GM19438 (cell line): Measurements from ENCODE around the gene CTDSP2.
"Not testable (repeated sequence)": the region's sequence is repeated elsewhere in the genome, so short reads cannot be mapped to it uniquely, and the experiment has no call there.

Source experiments
- ATAC-seq: cut with Tn5 transposase; IDR thresholded peaks from one replicate; pipeline ENCODE4 v1.9.1; 2021; ENCODE audit warnings: low read depth; ENCODE audit not compliant: unreplicated experiment

Gene CTDSP2

DNA sequence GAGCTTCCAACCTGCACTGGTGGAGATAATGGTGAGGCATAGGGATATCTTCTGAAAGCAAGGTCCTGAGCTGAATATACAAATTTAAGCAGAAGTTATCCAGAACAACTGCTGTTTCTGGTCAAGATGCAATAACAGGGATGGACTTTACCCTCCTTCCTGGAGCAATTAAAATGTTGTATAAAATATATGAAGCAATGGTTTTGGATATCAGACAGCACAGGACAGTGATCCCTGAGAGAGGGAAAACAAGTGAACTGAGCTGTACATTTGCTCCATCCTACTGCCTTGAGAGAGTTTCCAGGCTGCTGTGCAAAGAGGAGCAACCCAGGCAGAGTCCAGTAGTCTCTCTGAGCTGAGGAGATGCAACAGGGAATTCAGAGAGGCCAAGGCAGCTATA lies 36.0 kb upstream of the CTDSP2 start:
- no peak for ATAC-seq

DNA sequence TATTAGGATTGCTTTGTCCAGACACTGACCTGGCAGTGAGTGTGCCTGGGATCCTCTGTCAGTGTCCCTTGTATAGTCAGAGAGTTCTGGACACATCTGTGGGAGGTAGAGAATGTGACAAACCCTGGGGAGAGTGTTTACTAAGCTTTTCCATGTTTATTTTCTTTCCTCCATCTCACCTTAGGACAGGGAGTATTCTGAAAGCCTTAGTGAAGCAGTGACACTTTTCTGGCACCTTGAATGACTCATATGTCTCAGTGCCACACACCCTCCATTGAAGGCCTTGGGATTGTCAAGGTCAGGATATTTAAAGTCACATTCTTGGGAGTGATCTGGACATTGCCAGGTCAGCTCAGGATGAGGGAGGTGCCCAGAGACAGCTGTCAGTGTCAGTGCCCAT lies 34.9 kb upstream of the CTDSP2 start:
- ATAC-seq: no peak

DNA sequence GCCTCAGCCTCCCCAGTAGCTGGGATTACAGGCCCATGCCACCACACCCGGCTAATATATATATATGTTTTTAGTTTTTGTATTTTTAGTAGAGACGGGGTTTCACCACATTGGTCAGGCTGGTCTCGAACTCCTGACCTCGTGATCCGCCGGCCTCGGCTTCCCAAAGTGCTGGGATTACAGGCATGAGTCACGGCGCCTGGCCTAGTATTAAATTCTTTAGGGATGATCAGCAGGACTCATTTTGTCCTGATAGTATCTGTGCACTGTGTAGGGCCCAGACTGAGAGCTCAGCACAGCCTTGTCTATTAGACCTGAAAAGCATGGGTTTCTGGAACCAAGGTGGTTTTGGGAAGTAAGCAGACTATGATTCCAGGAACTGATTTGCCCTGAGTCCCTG lies 34.5 kb upstream of the CTDSP2 start:
- not testable (repeated sequence) for ATAC-seq

DNA sequence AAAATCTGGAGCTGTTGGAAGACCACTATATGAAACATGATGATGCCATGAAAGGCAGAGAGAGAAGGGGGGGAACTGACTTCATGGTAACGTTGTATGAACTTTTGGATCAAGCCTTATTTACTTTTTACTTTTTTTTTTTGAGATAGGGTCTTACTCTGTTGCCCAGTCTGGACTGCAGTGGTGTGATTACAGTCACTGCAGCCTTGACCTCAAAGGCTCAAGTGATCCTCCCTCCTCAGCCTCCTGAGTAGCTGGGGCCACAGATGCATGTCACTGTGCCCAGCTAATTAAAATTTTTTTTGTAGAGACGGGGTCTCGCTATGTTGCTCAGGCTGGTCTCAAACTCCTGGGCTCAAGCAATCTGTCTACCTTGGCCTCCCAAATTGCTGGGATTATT lies 31.3 kb upstream of the CTDSP2 start:
- no peak for ATAC-seq

DNA sequence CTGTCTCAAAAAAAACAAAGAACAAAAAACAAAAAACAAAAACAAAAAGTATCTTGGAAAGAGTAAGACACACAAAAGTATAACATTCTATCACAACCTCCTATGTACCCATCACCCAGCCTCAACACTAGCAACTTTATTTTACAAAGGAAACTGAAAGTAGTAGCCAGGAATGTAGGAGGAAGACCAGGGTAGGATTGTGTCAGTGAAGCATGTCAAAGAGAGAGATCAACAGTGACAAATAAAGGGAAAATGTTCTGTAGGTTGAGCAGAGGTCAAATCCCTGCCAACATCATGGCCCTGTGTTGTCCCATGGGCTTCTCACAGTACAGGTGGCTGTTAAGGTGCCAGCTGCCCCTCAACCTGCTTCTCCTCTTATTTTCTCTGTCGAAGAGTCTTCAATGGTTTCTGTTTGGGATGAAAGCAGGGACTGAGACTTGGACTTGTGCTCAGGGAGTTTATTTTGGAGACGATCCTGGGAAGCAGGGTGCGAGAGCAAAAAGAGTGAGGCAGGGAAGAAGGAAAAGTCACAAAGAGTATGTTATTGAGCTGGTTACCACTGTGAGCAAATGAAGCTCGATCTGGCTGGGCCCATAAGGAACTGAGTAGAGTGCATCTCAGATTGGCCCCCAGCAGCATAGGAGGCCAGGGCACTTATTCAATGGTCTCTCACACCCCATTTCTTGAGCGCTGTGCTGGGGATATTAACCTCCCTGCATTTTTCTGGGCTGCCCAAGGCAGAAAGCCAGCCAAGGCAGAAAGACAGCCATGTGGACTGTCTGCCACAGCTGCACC lies 29.4 kb upstream of the CTDSP2 start:
- ATAC-seq: no peak

DNA sequence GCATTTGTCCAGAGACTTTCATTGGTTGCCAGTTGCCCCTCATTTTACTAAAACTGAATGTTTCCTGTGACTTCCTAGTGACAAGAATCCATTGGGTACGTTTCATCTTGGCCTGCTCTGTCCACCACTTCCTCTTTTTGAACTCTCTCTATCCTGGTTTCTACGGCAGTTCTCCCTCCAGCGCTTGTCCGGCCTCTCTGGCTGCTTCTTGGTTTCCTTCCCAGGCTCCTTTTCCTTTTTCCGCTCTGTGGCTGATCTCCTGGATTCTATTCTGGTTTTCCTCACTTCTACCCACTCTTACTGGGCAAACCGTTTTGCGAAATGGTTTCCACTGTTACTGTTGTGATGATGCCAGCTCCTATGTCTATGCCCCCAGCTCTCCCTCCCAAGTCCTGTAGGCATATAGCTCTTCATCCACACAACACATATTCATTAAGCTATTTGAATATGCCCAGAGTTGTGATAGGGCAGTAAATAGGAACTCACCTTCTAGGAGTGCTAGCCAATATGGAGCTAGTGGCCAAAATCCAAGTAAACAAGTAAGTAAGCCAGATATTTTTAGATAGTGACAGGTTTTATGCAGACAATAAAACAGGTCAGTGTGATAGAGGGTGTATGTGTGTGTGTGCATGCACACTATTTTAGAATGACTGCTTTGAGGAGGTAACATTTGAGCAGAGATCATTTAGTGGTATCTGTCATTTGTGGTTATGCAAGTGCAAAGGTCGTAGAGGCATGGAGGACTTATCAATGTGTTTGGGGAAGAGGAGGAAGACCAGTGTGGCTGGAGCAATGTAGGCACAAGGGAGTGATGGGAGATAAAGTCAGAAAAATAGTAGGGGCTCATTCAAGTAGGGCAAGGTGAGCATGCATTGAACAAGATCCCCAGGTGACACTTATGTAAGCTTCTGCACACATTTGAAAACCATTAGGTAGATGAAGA lies 27.9 kb upstream of the CTDSP2 start:
- no peak for ATAC-seq

DNA sequence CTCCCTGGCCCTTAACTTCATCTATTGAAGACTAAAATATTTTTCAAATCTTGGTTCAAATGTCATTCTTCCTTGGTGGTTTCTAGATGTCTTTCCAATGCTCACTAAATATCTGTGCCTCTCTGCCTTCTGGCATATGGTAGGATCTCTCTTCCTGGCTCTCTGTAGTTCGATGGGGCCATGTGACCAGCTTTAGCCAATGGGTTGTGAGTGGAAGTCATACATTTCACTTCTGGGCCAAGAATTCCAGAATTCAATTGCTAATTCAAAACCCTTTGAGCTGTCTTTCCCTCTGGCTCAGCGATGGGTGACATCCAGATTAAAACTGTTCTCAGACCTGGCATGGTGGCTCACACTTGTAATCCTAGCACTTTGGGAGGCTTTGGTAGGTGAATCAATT lies 25.8 kb upstream of the CTDSP2 start:
- no peak for ATAC-seq

DNA sequence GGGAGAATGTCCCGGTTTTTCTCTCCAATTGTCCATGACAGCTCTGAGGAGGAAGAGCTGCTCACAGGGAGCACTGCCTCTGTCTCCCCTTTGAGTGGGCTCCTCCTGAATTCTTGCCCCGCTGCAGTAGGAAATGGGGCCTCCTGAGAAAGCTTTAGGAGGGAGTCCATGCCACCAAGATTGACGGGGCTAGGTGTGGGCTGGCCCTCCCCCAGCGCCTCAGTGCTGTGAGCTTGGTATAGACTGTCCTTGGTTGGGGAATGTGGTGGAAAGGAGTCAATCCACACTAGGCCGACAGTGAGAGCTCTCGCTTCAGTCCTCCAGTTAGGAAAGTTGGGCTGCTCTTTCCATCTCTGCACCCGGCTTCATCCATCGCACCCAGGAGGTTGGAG lies 23.4 kb upstream of the CTDSP2 start:
- no peak for ATAC-seq

DNA sequence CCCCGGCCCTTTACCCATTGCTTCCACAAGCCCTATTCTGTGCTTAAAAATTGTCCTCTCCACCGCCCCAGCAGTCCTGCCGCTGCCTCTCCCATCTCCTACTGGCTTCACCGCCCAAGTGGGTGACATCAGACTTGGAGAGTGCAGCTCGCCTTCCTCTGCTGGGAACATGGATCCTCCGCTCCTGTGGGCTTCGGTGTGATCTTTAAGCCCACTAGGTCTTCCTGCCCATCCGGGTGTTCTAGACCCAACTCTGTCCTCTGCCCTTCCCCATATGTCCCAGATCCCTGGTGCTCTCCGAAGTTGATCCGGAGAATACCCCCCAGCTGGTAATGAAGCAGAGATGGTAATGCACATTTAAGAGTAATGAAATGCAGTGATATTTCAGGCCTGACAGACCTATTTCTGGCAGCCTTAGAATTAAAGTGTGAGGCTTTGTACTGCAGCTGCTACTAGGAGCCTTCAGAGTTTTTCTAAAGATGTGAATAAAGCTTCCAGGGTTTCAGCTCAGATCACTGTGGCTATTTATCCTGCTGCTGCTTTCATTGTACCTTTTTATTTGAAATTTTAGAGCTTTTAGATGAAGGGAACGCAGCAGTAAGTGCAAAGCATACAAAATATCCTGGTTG lies 22.9 kb upstream of the CTDSP2 start:
- ATAC-seq: no peak

DNA sequence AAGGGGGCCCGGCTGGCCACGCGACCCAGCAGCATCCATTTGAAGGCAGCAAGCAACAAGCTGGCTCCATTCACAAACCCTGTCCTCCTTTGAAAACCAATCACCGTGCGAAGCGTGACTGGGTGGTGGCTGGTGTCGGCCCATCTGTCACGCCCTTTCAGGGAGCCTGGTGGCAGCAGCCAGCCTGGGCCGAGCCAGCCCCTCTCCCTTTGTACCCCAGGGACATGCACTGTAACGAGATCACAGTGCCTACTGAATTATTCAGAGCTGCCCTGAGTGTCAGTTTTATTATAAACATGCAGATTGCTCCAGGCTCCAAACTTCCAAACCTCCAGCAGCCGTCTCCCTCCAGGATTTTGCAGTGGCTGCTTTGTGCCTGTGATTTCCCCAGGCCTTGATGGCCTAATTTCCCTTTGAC lies 22.3 kb upstream of the CTDSP2 start:
- ATAC-seq: no peak

DNA sequence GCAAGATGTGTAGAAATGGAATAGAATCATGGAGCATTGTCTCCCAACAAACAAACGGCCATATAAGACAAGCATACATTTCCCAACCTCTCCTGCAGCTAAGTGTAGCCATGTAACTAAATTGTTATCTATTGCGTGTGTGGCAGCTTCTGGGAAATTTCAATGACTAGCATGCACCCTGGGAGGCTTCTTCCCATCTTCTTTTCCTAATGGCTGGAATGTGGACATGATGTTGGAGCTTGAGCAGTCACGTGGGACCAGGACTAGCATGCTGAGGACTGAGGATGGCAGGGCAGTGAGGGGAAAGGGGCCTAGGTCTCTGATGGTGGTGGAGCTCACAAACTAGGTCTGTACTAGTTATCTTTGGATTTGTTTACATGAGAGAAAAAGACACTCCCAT lies 21.7 kb upstream of the CTDSP2 start:
- no peak for ATAC-seq

DNA sequence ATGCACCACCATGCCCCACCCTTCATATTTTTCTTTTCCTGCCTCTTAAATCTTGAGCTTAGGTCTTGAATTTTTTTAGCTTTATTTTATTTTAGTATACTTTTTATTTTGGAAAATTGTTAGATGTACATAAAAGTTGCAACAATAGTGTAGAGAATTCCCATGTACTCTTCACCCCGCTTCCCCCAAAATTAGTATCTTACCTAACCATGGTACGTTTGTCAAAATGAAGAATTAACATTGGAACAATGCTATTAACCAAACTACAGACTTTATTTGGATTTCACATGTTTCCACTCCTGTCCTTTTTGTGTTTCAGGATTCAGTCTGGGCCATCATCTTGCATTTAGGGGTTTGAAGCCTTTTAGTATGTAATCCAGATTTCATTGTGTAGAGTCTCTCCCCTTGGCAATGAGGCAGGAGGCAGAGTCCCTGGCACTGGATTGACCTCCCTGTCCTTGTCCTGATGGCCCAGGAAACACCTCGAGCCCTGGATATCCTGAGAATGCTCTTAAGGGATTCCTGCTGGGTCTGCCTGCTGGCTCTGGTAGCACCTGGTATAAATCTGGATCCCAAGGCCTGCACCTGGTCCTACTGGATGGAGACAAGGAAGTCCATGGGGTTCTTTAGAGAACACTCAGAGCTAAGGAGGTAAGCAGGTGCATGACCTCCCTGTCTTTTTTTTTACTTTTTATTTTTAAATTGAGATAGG lies 19.9 kb upstream of the CTDSP2 start:
- no peak for ATAC-seq

DNA sequence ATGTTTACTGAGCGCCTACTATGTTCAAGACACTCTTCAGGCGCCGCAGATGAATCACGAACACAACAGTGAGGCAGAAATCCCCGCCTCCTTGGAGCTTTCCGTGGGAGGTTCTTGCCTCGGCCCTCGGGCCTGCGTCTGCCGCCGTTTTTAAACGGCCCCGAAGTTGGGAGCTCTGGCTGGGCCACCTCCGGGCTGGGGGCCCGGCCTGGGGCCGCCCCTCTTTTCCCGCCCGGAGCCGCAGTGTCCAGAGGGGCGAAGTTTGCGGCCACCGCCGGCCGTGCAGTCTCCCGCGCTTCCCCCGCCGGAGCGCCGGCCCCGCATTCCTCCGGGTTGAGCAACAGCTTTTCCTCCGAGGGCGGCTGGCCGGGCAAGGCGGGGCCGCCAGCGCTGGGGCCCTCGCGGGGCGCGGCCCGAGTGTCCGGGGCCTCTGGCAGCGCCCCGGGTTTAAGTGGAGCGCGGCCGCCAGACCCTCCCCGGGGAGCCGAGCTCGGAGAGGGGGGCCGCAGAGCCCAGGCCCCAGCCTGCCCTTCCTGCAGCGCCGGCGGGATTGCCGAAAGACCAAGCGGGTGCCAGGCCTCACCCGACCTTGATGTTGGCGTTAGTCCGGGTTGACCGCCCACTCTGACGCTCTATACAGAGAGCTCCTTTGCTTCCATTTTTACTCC lies 18.7 kb upstream of the CTDSP2 start:
- ATAC-seq: peak; percentile 80

DNA sequence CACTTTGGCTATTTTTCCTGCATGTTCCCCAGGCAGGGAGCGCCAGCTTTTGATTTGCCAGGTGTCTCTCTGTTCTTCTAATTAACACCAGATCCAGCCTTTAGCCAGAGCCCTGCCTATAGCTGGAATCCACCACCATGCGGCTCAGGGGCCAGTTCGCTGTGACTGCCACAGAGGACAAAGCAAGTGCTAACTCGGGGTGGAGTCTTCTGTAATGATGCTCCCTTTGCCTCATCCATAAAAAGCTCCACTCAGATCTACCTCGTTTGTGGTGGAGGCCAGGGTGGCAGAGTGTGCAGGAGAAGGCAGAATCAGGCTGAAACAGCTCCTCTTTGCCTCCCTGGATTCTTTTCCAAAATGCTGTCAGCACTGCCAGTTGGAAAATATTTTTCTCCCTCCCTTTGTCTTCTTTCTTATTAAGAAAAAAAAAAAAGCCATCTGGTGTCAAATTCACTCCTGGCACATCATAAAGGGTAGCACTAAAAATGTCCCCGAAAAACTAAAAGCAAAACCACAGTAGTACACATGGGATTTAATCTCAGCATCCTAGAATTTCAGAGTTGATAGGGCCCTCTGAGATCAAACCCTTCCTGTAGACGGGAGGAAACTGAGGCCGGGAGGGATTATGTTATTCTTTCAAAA lies 18.0 kb upstream of the CTDSP2 start:
- no peak for ATAC-seq

DNA sequence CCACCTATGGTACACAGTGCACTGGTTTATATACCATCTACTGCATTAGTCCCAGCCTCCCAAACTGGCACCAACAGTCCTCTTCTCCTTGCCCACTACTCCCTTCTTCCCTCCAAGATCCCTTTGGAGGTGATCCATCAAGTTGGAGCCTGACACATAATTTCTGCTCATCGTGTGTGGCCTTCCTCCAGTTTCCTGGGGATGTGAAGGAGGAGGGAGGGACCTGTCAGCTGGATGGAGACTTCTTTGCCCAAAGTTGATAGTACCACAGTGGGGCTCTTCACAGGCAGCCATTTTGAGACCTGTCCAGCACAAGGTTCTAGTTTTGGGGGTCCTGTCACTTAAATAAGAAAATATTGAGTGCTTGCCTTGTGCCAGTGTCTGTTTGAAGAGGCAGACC lies 17.1 kb upstream of the CTDSP2 start:
- ATAC-seq: no peak

DNA sequence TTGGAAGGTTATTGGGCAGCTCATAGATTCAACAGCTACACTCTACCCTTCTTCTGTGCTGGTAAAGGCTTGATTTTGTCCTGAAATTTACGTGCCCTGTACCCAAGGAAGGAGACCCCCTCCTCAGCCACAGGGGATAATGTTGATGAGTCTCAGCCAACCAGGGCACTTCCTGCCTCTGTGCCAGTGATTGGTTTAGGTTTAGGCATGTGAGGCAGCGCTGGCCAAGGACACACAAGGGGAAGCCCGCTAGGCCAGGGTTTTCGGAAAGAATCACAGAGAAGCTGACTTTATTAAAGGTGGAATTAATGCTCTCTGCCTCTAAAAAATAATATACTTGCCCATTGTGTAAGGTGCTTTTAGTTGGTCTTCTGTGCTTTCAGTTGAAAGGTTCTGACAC lies 15.4 kb upstream of the CTDSP2 start:
- no peak for ATAC-seq

DNA sequence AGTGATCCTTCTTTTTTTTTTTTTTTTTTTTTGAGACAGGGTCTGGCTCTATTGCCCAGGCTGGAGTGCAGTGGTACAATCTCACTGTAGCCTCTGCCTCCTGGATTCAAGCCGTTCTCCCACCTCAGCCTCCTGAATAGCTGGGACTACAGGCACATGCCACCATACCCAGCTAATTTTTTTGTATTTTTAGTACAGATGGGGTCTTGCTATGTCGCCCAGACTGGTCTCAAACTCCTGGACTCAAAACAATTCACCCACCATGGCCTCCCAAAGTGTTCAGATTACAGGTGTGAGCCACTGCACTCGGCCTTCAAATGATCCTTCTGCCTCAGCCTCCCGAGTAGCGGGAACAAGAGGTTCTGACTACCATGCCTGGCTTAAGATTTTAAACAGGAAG lies 14.4 kb upstream of the CTDSP2 start:
- ATAC-seq: not testable (repeated sequence)

DNA sequence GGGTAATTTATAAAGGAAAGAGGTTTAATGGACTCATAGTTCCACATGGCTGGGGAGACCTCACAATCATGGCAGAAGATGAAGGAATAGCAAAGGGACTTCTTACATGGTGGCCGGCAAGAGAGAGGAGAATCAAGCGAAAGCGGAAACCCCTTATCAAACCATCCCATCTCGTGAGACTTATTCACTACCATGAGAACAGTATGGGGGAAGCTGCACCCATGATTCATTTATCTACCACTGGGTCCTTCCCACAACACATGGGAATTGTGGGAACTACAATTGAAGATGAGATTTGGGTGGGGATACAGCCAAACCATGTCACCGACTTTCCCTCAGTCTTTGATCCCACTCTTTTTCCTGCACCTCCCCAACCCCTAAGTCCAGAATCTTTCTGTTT lies 12.6 kb upstream of the CTDSP2 start:
- ATAC-seq: no peak

DNA sequence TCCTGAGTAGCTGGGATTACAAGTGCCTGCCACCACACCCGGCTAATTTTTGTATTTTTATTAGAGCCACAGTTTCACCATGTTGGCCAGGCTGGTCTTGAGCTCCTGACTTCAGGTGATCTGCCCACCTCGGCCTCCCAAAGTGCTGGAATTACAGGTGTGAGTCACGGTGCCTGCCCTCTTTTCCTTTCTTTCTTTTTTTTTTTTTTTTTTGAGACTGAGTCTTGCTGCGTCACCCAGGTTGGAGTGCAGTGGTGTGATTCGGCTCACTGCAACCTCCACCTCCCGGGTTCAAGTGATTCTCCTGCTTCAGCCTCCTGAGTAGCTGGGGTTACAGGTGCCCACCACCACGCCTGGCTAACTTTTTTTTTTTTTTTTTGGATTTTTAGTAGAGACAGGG lies 11.6 kb upstream of the CTDSP2 start:
- not testable (repeated sequence) for ATAC-seq

DNA sequence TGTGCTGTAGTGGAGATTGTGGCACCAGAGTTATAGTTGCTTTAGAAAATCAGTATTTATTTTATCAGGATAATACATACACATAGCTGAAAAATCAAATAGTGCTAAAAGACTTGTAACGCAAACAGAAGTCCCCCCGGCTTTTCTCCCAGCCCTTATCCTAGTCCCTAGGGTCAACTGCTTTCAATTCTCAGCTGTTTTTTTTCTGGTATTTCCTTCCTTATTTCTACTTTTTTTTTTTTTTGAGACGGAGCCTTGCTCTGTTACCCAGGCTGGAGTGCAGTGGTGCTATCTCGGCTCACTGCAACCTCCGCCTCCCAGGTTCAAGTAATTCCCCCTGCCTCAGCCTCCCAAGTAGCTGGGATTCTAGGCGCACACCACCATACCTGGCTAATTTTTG lies 8.4 kb upstream of the CTDSP2 start:
- no peak for ATAC-seq
